Activated CD4-positive, alpha-beta T cell treated with anti-CD3 and anti-CD28 coated beads, Interleukin-2, Interleukin-4, amounts not matched to agents 100 ng/mL and 50 ng/mL, durations not matched to agents 16 hours and 8 hours (primary cell): ENCODE results near the gene TRIP13.
"Not testable (repeated sequence)": the region's sequence is repeated elsewhere in the genome, so short reads cannot be mapped to it uniquely, and the experiment has no call there.

Experiments used
- DNase-seq: peaks from one replicate; pipeline ENCODE4 v3.0.0-alpha.2; 2020; ENCODE audit warnings: low spot score

Gene TRIP13

GRCh38 chr5:920321-920720 lies 27.6 kb downstream of the TRIP13 start:
- no peak for DNase-seq

- DNase-seq = no peak
Measured at GRCh38 chr5:921456-922435, 29.1 kb downstream of the TRIP13 start.

DNA sequence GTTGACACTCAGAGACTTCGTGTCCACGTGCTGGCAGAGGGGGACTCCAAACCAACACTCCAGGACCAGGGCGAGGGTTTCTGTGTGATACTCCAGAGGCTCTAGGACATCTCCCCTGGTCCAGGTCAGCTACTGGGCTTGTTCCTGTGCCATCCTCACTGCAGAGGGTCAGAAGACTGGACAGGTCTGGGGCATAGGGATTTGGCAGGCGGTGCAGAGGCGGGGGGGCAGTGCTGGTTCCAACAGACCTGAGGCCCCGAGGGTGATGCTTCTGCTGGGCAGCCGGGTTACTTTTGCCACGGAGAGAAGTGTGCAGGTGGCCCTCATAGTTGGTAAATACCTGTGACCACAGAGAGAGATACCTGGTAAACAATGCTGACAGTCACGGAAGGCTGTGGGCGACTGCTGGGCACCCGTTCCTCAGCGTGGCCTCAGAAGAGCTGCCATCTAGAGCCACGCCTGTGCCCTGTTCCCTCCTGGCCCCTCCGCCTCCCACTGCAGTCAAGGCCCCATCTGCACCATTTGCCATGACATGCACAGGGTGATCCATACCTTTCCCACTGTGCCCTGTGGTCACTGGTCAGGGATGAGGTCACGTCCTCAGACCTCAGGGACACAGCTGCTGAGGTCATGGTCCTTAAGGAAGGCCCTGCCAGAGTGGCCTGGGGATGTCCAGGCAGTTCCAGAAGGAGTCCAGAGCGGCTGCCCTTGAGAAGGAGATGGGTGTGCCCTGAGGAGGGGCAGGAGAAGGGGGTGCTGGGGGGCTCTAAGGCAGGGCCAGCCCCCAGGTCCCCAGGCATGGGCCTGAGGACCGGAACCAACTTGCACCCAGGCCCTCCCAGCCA lies 30.0 kb downstream of the TRIP13 start:
- DNase-seq = no peak

GRCh38 chr5:923281-923873 lies 30.7 kb downstream of the TRIP13 start:
- DNase-seq = peak; percentile 70

- no peak for DNase-seq
Measured at GRCh38 chr5:926417-927171, 33.9 kb downstream of the TRIP13 start.

DNA sequence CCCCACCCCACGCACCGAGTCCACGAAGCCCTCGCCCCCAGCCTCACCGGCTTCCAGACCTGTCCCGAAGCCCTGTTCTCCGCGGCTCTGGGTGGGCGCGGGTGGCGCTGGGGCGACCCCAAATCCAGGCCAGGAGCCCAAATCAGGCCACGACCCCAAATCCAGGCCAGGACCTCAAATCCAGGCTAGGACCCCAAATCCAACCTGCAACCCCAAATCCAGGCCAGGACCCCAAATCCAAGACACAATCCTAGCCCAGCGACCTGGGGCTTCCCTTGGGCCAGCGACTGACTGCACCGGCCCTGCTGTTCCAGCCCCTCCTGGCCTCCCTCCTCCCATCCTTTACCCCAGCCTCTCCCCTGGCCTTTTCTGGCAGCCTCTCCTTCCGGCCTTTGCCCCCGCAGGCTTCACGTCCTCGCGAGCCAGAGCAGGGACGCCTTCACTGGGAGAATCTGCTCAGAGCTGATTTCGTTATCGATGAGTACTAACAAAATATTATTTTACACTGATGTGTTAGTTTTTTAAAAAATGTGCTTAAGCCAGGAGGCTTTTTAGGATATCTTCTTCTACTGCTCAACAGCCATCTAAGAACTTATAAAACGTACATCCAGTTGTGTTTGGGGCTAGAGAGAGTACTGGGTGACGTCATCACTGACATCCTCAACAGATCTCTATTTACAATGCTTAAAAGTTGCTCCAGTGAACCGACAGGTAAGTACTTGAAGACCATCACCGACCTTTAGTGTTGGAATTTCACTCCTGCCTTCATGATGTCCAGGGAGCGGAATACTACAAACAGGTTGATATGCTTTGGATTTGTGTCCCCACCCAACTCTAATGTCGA lies 34.7 kb downstream of the TRIP13 start:
- DNase-seq = no peak

GRCh38 chr5:929182-929581 lies 36.5 kb downstream of the TRIP13 start:
- not testable (repeated sequence) for DNase-seq

GRCh38 chr5:929596-929995 lies 36.9 kb downstream of the TRIP13 start:
- no peak for DNase-seq

GRCh38 chr5:930866-931265 lies 38.2 kb downstream of the TRIP13 start:
- DNase-seq = no peak

DNA sequence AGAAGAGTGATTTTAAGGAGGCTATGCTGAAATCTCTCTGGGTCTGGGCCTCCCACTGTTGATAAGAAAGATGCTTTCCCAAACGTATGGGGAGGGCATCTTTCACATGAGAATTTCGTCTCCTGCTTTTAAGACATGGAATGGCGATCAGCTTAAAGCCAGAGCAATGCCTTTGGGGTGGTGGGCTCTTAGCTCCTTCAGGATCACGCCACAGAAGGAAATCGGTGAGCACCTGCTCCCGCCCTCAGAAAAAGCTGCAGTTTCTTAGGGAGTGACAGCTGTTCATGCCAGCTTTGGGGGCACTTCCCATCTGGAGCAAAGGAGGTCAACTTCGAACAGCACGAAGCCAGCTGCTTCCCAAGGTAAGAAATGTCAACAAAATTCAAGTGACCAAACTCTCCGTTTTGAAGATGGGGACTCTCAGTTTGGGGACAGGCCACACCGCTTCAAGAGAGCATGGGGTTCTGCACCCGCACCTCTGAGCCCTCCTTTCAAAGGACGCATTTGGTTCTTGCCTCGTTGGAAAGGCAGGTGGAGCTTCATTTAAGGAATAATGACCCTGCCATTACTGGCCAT lies 39.0 kb downstream of the TRIP13 start:
- no peak for DNase-seq

DNA sequence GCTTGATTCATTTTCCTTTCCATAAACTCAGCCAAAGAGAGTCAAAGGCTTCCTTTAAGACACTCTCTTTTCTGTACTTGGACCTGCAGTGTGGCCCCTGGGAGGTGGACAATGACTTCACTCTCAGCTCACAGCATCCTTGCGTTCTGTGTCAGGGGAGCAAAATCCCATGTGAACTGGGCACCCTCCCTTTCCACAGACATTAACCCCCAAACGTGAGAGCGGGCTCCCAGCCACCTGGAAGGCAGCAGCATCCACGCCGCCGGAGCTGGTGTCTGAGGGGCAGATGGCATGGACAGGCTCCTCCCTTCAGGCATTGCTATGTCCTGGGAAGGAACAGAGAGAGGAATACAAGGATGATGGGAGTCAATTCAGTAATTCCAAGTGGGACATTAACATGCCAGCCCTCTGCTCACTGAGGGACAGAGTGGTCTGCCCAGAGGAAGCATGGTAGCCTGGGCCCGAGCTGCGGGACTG lies 39.5 kb downstream of the TRIP13 start:
- no peak for DNase-seq

- no peak for DNase-seq
Measured at GRCh38 chr5:932628-933250, 40.1 kb downstream of the TRIP13 start.

GRCh38 chr5:933251-933861 lies 40.7 kb downstream of the TRIP13 start:
- no peak for DNase-seq

DNA sequence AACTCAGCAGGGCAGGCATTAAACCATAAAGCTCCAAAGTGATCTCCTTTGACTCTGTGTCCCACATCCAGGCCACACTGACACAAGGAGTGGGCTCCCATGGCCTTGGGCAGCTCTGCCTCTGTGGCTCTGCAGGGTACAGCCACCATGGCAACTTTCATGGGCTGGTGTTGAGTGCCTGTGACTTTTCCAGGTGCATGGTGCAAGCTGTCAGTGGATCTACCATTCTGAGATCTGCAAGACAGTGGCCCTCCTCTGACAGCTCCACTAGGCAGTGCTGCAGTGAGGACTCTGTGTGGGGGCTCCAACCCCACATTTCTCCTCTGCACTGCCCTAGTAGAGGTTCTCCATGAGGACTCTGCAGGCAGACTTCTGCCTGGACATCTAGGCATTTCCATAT lies 41.3 kb downstream of the TRIP13 start:
- not testable (repeated sequence) for DNase-seq

GRCh38 chr5:934381-934967 lies 41.8 kb downstream of the TRIP13 start:
- not testable (repeated sequence) for DNase-seq

DNA sequence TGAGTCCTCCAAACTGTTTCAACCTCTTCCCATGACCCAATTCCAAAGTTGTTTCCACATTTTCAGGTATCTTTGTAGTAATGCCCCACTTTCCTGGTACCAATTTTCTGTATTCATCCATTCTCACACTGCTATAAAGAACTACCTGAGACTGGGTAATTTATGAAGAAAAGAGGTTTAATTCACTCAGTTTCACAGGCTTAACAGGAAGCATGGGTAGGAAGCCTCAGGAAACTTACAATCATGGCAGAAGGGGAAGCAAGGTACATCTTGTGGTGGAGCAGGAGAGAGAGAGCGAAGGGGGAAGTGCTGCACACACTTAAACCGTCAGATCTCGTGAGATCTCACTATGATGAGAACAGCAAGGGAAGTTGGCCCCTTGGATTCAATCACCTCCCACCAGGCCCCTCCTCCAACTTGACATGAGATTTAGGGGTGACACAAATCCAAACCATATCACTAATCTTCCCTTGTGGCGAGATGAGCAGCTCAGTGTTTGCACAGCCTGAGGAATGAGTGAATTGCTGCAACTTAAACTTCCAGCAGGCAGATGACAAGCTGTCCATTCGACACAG lies 42.9 kb downstream of the TRIP13 start:
- DNase-seq = no peak

- DNase-seq = no peak
Measured at GRCh38 chr5:936149-937144, 43.8 kb downstream of the TRIP13 start.
